ENCODE data around the gene PLEKHF1. TPM values are rescaled to one million over a fixed set of nuclear protein-coding genes. Genes with fewer than 3 reads are reported as not detected.

The PLEKHF1 gene
- polyA plus RNA-seq, 3 donors = 0.11 to 0.29 (median 0.26) TPM

- 89% methylated on average over 3 of the region's 7 CpGs for WGBS (ENCODE audit: insufficient coverage)
- Histone ChIP-seq H3K4me2 (replicated peaks; ENCODE audit: extremely low read depth, low read length, poor library complexity, severe bottlenecking) (no peak overlapping the region), H3K9ac (ENCODE audit: insufficient read depth, low read length, poor library complexity, severe bottlenecking) (no peak overlapping the region), H3K36me3 (replicated peaks in 1 of 2; ENCODE audit: control insufficient read depth in 1 of 2, insufficient read depth in 2 of 2, low read length in 2 of 2) (no peaks in the 10 kb centered on the region), H3K79me2 (ENCODE audit: insufficient read depth, low read length) (no peaks in the 10 kb centered on the region), H3K27ac (ENCODE audit: low read depth in 1 of 2, low read length in 2 of 2) (no peak overlapping the region), H3K4me3 (replicated peaks in 1 of 3; ENCODE audit: low read depth in 2 of 3, low read length in 3 of 3) (no peak overlapping the region), H3K27me3 (ENCODE audit: control insufficient read depth in 2 of 2, insufficient read depth in 2 of 2, low read length in 2 of 2) (no peaks in the 10 kb centered on the region), H3K9me3 (replicated peaks in 1 of 2; ENCODE audit: control insufficient read depth in 1 of 2, insufficient read depth in 1 of 2, low read length in 2 of 2) (no peaks in the 10 kb centered on the region), H4K20me1 (ENCODE audit: insufficient read depth, low read length) (no peaks in the 10 kb centered on the region), H2AFZ (ENCODE audit: insufficient read depth, low read depth, low read length, poor library complexity, severe bottlenecking) (no peak overlapping the region), H3K4me1 (ENCODE audit: control insufficient read depth in 1 of 2, insufficient read depth in 2 of 2, low read length in 2 of 2) (no peaks in the 10 kb centered on the region)
- no peak for TF ChIP-seq CTCF (IDR thresholded peaks at IDR 0.05)
- no peak overlapping the region for H3K4me3 Mint-ChIP-seq
- H3K9me3 Mint-ChIP-seq = peaks cover 0 to 9% (median 5%) of the 10 kb centered on the region in 7 donors
- intact Hi-C loops (cut with micrococcal nuclease) = no loop called here
- H3K27ac Mint-ChIP-seq = no peak overlapping the region
- no peaks in the 10 kb centered on the region for H3K36me3 Mint-ChIP-seq
- no peak for DNase-seq
- no peaks in the 10 kb centered on the region for H3K4me1 Mint-ChIP-seq
- H3K27me3 Mint-ChIP-seq (ENCODE audit: low read depth in 3 of 3) = peaks cover 0 to 11% (median 5%) of the 10 kb centered on the region in 3 donors
Observed at GRCh38 chr19:29651622-29652394, 13.5 kb upstream of the PLEKHF1 start.

DNA sequence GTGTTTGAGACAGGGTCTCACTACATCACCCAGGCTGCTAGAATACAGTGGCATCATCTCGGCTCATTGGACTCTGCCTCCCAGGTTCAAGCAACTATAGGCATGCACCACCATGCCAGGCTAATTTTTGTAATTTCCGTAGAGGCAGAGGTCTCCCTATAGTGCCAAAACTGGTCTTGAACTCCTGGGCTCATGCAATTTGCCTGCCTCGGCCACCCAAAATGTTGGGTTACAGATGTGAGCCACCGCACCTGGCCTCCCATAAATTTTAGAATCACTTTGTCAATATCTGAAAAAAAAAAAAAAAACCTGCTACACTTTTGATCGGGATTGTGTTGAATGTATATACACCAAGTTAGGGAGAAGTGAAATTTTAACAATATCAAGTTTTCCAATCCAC is 11.9 kb upstream of the PLEKHF1 start:
- no peak overlapping the region for H2AFZ ChIP-seq (ENCODE audit: insufficient read depth, low read depth, low read length, poor library complexity, severe bottlenecking)
- H3K4me2 ChIP-seq (replicated peaks; ENCODE audit: extremely low read depth, low read length, poor library complexity, severe bottlenecking) = no peak overlapping the region
- H4K20me1 ChIP-seq (ENCODE audit: insufficient read depth, low read length) = no peaks in the 10 kb centered on the region
- H3K27me3 Mint-ChIP-seq (ENCODE audit: low read depth in 3 of 3) = peaks cover 0 to 7% (median 5%) of the 10 kb centered on the region in 3 donors
- H3K27me3 ChIP-seq (ENCODE audit: control insufficient read depth in 2 of 2, insufficient read depth in 2 of 2, low read length in 2 of 2) = no peaks in the 10 kb centered on the region
- intact Hi-C loops (cut with micrococcal nuclease) = no loop called here
- no peak for TF ChIP-seq CTCF (IDR thresholded peaks at IDR 0.05)
- H3K36me3 ChIP-seq (replicated peaks in 1 of 2; ENCODE audit: control insufficient read depth in 1 of 2, insufficient read depth in 2 of 2, low read length in 2 of 2) = no peaks in the 10 kb centered on the region
- H3K4me1 ChIP-seq (ENCODE audit: control insufficient read depth in 1 of 2, insufficient read depth in 2 of 2, low read length in 2 of 2) = no peaks in the 10 kb centered on the region
- peaks cover 0 to 9% (median 5%) of the 10 kb centered on the region in 7 donors for H3K9me3 Mint-ChIP-seq
- H3K36me3 Mint-ChIP-seq = no peaks in the 10 kb centered on the region
- DNase-seq = no peak
- 100% methylated on average over 1 of the region's 5 CpGs for WGBS (ENCODE audit: insufficient coverage)
- H3K79me2 ChIP-seq (ENCODE audit: insufficient read depth, low read length) = no peaks in the 10 kb centered on the region
- no peak overlapping the region for H3K27ac Mint-ChIP-seq
- no peak overlapping the region for H3K4me3 ChIP-seq (replicated peaks in 1 of 3; ENCODE audit: low read depth in 2 of 3, low read length in 3 of 3)
- no peaks in the 10 kb centered on the region for H3K9me3 ChIP-seq (replicated peaks in 1 of 2; ENCODE audit: control insufficient read depth in 1 of 2, insufficient read depth in 1 of 2, low read length in 2 of 2)
- H3K4me1 Mint-ChIP-seq = no peaks in the 10 kb centered on the region
- H3K27ac ChIP-seq (ENCODE audit: low read depth in 1 of 2, low read length in 2 of 2) = no peak overlapping the region
- no peak overlapping the region for H3K4me3 Mint-ChIP-seq
- no peak overlapping the region for H3K9ac ChIP-seq (ENCODE audit: insufficient read depth, low read length, poor library complexity, severe bottlenecking)
